Measurements from ENCODE around the gene FBXL19. TPM values are rescaled to one million over a fixed set of nuclear protein-coding genes. Genes with fewer than 3 reads are reported as not detected.

Gene FBXL19
- total and polyA plus RNA-seq, 2 of the 13 experiments (the other 11 are each of a cell fraction or from before 2014, with no cell fraction given) = 6.0 to 13.7 TPM

DNA sequence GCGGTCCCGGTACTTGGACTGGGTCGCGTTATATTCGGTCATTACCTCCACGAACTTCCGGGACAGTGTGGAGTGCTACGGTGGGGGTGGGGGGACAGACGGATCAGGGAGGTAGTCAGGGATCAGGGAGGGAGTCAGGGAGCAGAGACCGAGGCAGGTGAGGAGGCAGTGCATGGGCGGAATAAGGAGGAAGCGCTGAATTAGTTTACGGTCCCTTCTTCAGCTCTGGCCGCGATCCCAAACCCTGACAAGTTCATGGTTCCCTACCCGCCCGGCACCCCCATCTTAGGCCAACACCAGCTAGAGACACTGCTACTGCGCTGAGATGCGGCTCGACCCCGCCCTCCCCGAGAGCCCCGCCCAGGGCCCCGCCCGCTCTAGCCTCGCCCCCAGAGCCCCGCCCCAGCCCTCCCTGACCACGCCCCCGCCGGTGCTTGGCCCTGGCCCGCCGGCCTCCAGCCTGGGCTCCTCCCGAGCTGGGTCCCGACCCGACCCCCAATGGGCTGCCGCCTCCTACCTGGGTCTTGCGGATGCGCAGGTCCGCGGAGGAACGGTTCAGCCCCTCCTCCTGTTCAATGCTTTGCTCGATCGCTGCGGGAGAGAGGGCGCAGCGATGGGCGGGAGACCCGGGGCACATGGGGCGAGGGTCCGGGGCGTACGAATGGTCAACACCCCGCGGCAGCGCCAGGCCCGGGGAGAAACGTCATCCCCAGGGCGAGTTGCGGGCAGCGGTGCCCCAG lies 73.8 kb downstream of the FBXL19 start (continued):
- TF ChIP-seq, protein P1, sequence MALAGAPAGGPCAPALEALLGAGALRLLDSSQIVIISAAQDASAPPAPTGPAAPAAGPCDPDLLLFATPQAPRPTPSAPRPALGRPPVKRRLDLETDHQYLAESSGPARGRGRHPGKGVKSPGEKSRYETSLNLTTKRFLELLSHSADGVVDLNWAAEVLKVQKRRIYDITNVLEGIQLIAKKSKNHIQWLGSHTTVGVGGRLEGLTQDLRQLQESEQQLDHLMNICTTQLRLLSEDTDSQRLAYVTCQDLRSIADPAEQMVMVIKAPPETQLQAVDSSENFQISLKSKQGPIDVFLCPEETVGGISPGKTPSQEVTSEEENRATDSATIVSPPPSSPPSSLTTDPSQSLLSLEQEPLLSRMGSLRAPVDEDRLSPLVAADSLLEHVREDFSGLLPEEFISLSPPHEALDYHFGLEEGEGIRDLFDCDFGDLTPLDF (CRISPR knock-in tag; IDR thresholded peaks at IDR 0.05) = 0 out of 2 replicates have a peak, but pooled peaks have one; percentile 41
- TF ChIP-seq ATF7-NPFF (CRISPR knock-in tag; IDR thresholded peaks at IDR 0.05; ENCODE audit: low read depth) (peak; percentile 18; the same call in 1 of the 2 replicates), ZNF138 (CRISPR knock-in tag; IDR thresholded peaks at IDR 0.05; ENCODE audit: low read depth) (peak; percentile 49; the same call in 1 of the 2 replicates), TOPORS (CRISPR knock-in tag; IDR thresholded peaks at IDR 0.05) (peak; percentile 73), ZNF124 (CRISPR knock-in tag; IDR thresholded peaks at IDR 0.05) (no peak), HNRNPUL1 (IDR thresholded peaks at IDR 0.05; ENCODE audit: low read depth, low read length) (no peak), MED13 (CRISPR knock-in tag; IDR thresholded peaks at IDR 0.05) (peak; percentile 76; the same call in 1 of the 2 replicates), ASH2L (IDR thresholded peaks at IDR 0.05; ENCODE audit: insufficient read length, low read depth, low read length) (peak; percentile 63), KLF9 (CRISPR knock-in tag; IDR thresholded peaks at IDR 0.05; ENCODE audit: low read depth) (no peak), SRSF4 (IDR thresholded peaks at IDR 0.05; ENCODE audit: low read depth, low read length, poor library complexity, severe bottlenecking) (no peak), ZNF205 (CRISPR knock-in tag; IDR thresholded peaks at IDR 0.05) (peak; percentile 51; the same call in 1 of the 2 replicates), HOXA5 (CRISPR knock-in tag; IDR thresholded peaks at IDR 0.05) (peak; percentile 60; the same call in 1 of the 2 replicates), GFI1 (CRISPR knock-in tag; IDR thresholded peaks at IDR 0.05; ENCODE audit: borderline replicate concordance) (peak; percentile 58; the same call in 1 of the 2 replicates), POLR2A (IDR thresholded peaks at IDR 0.05; ENCODE audit: insufficient read depth in 1 of 2, low read depth in 2 of 2, low read length in 2 of 2) (peak; percentile 83 to 87)
- TF ChIP-seq, protein P2, sequence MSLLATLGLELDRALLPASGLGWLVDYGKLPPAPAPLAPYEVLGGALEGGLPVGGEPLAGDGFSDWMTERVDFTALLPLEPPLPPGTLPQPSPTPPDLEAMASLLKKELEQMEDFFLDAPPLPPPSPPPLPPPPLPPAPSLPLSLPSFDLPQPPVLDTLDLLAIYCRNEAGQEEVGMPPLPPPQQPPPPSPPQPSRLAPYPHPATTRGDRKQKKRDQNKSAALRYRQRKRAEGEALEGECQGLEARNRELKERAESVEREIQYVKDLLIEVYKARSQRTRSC (CRISPR knock-in tag; IDR thresholded peaks at IDR 0.05; ENCODE audit: low read depth) = peak; percentile 74; the same call in 1 of the 2 replicates
- TF ChIP-seq, protein P3, sequence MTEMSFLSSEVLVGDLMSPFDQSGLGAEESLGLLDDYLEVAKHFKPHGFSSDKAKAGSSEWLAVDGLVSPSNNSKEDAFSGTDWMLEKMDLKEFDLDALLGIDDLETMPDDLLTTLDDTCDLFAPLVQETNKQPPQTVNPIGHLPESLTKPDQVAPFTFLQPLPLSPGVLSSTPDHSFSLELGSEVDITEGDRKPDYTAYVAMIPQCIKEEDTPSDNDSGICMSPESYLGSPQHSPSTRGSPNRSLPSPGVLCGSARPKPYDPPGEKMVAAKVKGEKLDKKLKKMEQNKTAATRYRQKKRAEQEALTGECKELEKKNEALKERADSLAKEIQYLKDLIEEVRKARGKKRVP (CRISPR knock-in tag; IDR thresholded peaks at IDR 0.05) = no peak
- TF ChIP-seq, protein P4, sequence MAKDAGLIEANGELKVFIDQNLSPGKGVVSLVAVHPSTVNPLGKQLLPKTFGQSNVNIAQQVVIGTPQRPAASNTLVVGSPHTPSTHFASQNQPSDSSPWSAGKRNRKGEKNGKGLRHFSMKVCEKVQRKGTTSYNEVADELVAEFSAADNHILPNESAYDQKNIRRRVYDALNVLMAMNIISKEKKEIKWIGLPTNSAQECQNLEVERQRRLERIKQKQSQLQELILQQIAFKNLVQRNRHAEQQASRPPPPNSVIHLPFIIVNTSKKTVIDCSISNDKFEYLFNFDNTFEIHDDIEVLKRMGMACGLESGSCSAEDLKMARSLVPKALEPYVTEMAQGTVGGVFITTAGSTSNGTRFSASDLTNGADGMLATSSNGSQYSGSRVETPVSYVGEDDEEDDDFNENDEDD (CRISPR knock-in tag; IDR thresholded peaks at IDR 0.05; ENCODE audit: borderline replicate concordance) = peak; percentile 79
- TF ChIP-seq, protein P5, sequence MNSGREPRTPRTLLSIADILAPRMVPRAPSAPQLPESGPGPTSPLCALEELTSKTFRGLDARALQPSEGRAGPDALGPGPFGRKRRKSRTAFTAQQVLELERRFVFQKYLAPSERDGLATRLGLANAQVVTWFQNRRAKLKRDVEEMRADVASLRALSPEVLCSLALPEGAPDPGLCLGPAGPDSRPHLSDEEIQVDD (CRISPR knock-in tag; IDR thresholded peaks at IDR 0.05; ENCODE audit: borderline replicate concordance) = peak; percentile 31; the same call in 1 of the 2 replicates
- TF ChIP-seq, protein P6, sequence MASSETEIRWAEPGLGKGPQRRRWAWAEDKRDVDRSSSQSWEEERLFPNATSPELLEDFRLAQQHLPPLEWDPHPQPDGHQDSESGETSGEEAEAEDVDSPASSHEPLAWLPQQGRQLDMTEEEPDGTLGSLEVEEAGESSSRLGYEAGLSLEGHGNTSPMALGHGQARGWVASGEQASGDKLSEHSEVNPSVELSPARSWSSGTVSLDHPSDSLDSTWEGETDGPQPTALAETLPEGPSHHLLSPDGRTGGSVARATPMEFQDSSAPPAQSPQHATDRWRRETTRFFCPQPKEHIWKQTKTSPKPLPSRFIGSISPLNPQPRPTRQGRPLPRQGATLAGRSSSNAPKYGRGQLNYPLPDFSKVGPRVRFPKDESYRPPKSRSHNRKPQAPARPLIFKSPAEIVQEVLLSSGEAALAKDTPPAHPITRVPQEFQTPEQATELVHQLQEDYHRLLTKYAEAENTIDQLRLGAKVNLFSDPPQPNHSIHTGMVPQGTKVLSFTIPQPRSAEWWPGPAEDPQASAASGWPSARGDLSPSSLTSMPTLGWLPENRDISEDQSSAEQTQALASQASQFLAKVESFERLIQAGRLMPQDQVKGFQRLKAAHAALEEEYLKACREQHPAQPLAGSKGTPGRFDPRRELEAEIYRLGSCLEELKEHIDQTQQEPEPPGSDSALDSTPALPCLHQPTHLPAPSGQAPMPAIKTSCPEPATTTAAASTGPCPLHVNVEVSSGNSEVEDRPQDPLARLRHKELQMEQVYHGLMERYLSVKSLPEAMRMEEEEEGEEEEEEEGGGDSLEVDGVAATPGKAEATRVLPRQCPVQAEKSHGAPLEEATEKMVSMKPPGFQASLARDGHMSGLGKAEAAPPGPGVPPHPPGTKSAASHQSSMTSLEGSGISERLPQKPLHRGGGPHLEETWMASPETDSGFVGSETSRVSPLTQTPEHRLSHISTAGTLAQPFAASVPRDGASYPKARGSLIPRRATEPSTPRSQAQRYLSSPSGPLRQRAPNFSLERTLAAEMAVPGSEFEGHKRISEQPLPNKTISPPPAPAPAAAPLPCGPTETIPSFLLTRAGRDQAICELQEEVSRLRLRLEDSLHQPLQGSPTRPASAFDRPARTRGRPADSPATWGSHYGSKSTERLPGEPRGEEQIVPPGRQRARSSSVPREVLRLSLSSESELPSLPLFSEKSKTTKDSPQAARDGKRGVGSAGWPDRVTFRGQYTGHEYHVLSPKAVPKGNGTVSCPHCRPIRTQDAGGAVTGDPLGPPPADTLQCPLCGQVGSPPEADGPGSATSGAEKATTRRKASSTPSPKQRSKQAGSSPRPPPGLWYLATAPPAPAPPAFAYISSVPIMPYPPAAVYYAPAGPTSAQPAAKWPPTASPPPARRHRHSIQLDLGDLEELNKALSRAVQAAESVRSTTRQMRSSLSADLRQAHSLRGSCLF (CRISPR knock-in tag; IDR thresholded peaks at IDR 0.05; ENCODE audit: borderline replicate concordance) = no peak

Measured in HepG2 (cell line).